ENCODE measurements around the gene CDKAL1.
"Not testable (repeated sequence)": the region's sequence is repeated elsewhere in the genome, so short reads cannot be mapped to it uniquely, and the experiment has no call there.

Gene CDKAL1

GRCh38 chr6:21254460-21254859 lies 720.2 kb downstream of the CDKAL1 start:
- DNase-seq (ENCODE audit: low read depth in 2 of 2), result not testable (repeated sequence)

GRCh38 chr6:21256197-21256596 lies 721.9 kb downstream of the CDKAL1 start:
- no peak for DNase-seq (ENCODE audit: low read depth in 2 of 2)

- no peak for DNase-seq (ENCODE audit: low read depth in 2 of 2)
Observed at GRCh38 chr6:21257125-21257524, 722.9 kb downstream of the CDKAL1 start.

- no peak for DNase-seq (ENCODE audit: low read depth in 2 of 2)
Observed at GRCh38 chr6:21258665-21259064, 724.4 kb downstream of the CDKAL1 start.

- no peak for DNase-seq (ENCODE audit: low read depth in 2 of 2)
Observed at GRCh38 chr6:21259660-21260059, 725.4 kb downstream of the CDKAL1 start.

- DNase-seq (ENCODE audit: low read depth in 2 of 2), result no peak
Observed at GRCh38 chr6:21262504-21262903, 728.2 kb downstream of the CDKAL1 start.

- DNase-seq (ENCODE audit: low read depth in 2 of 2), result no peak
Observed at GRCh38 chr6:21263531-21264287, 729.5 kb downstream of the CDKAL1 start.

GRCh38 chr6:21264288-21265033 lies 730.2 kb downstream of the CDKAL1 start:
- no peak for DNase-seq (ENCODE audit: low read depth in 2 of 2)

GRCh38 chr6:21265034-21265729 lies 730.9 kb downstream of the CDKAL1 start:
- no peak for DNase-seq (ENCODE audit: low read depth in 2 of 2)

GRCh38 chr6:21265730-21266044 lies 731.4 kb downstream of the CDKAL1 start:
- no peak for DNase-seq (ENCODE audit: low read depth in 2 of 2)

GRCh38 chr6:21270636-21271201 lies 736.5 kb downstream of the CDKAL1 start:
- DNase-seq (ENCODE audit: low read depth in 2 of 2), result no peak

- no peak for DNase-seq (ENCODE audit: low read depth in 2 of 2)
Observed at GRCh38 chr6:21271428-21272155, 737.3 kb downstream of the CDKAL1 start.

GRCh38 chr6:21273451-21273850 lies 739.2 kb downstream of the CDKAL1 start:
- no peak for DNase-seq (ENCODE audit: low read depth in 2 of 2)

- DNase-seq (ENCODE audit: low read depth in 2 of 2), result no peak
Observed at GRCh38 chr6:21274851-21275250, 740.6 kb downstream of the CDKAL1 start.

GRCh38 chr6:21277601-21278374 lies 743.5 kb downstream of the CDKAL1 start:
- no peak for DNase-seq (ENCODE audit: low read depth in 2 of 2)

GRCh38 chr6:21278375-21278745 lies 744.1 kb downstream of the CDKAL1 start:
- no peak for DNase-seq (ENCODE audit: low read depth in 2 of 2)

- DNase-seq (ENCODE audit: low read depth in 2 of 2), result no peak
Observed at GRCh38 chr6:21279619-21280018, 745.4 kb downstream of the CDKAL1 start.

GRCh38 chr6:21281366-21281765 lies 747.1 kb downstream of the CDKAL1 start:
- DNase-seq (ENCODE audit: low read depth in 2 of 2), result no peak

All from stimulated activated CD4-positive, alpha-beta T cell treated with anti-CD3 and anti-CD28 coated beads, Interleukin-4, amount 100 ng/mL, for 48 hours (primary cell).